ENCODE results near the gene DHRSX. TPM values are rescaled to one million over a fixed set of nuclear protein-coding genes. Genes with fewer than 3 reads are reported as not detected.
A peak's percentile ranks its signal among the peaks of the same experiment; 100 is the strongest.

The DHRSX gene
- total and polyA plus RNA-seq, 2 donors (not counting 1 experiment from before 2014, with no cell fraction given), result 23.7 to 25.6 TPM

DNA sequence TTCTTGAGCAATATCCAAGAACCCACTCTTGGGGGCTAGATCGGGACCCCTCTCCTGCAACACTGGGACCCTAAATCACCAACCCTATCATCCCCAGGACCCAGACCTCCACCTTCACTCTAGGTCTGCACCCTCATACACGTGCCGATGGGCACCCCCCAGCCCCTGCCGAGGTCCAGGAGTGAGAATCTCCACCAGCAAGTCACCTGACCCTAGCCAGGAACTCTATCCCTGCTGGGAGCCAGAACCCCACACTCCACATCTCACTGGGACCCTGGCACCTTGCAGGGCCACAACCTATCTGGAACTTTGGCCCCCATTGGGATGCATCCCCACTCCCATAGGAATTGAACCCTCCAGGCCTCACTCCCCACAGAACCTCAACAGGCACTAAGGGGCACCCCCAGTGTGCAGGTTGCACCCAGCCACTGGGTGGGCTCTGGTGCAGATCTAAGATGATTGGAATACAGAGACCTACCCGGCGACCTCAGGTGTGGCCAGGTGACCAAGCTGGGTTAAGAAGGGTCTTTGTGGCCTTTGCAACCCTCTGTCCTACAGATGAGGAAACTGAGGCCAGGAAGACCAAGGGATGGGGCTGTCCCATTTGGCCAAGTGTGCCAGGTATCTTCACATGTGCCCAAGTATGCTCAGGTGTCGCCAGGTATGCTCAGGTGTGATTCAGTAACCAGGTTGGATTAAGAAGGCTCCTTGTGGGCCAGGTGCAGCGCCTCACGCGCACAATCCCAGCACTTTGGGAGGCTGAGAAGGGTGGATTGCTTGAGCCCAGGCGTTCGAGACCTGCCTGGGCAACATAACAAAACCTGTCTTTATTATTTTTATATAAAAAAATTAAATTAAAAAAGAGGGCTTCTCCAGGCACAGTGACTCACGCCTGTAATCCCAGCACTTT lies 3.1 kb upstream of the DHRSX start:
- no peaks in the 10 kb centered on the region for H3K9me3 ChIP-seq (ENCODE audit: control insufficient read depth, insufficient read depth, low read depth, low read length)
- no peak overlapping the region for H3K4me3 ChIP-seq (replicated peaks in 1 of 4; ENCODE audit: control extremely low read depth in 1 of 4, insufficient read depth in 1 of 4, low read depth in 3 of 4, low read length in 4 of 4)
- TF ChIP-seq EZH2 (IDR thresholded peaks at IDR 0.05; ENCODE audit: low read length, missing control alignments), result no peak
- TF ChIP-seq CTCF (conservative IDR thresholded peaks at IDR 0.05 in 1 of 2, IDR thresholded peaks at IDR 0.05 in 1 of 2; ENCODE audit: low read depth in 1 of 2, low read length in 2 of 2), result no peak
- H3K27me3 ChIP-seq (ENCODE audit: control insufficient read depth, insufficient read depth, low read length), result no peaks in the 10 kb centered on the region
- H3K4me2 ChIP-seq (ENCODE audit: extremely low read depth, insufficient read depth, low read length), result no peak overlapping the region
- H3K4me1 ChIP-seq (ENCODE audit: control insufficient read depth, extremely low read depth, insufficient read depth, low read length), result peaks cover 6% of the 10 kb centered on the region
- no peak overlapping the region for H2AFZ ChIP-seq (ENCODE audit: low read length)
- H3K27ac ChIP-seq (ENCODE audit: insufficient read depth, low read length), result no peak overlapping the region
- H4K20me1 ChIP-seq (ENCODE audit: control insufficient read depth, extremely low read depth, insufficient read depth, low read length), result no peaks in the 10 kb centered on the region
- H3K9ac ChIP-seq (ENCODE audit: insufficient read depth, low read length), result no peak overlapping the region
- H3K79me2 ChIP-seq (ENCODE audit: control insufficient read depth, insufficient read depth, low read length), result peaks cover 14% of the 10 kb centered on the region
- DNase-seq (ENCODE audit: low read depth in 2 of 2), result no peak
- no peaks in the 10 kb centered on the region for H3K36me3 ChIP-seq (ENCODE audit: control insufficient read depth, insufficient read depth, low read length)

DNA sequence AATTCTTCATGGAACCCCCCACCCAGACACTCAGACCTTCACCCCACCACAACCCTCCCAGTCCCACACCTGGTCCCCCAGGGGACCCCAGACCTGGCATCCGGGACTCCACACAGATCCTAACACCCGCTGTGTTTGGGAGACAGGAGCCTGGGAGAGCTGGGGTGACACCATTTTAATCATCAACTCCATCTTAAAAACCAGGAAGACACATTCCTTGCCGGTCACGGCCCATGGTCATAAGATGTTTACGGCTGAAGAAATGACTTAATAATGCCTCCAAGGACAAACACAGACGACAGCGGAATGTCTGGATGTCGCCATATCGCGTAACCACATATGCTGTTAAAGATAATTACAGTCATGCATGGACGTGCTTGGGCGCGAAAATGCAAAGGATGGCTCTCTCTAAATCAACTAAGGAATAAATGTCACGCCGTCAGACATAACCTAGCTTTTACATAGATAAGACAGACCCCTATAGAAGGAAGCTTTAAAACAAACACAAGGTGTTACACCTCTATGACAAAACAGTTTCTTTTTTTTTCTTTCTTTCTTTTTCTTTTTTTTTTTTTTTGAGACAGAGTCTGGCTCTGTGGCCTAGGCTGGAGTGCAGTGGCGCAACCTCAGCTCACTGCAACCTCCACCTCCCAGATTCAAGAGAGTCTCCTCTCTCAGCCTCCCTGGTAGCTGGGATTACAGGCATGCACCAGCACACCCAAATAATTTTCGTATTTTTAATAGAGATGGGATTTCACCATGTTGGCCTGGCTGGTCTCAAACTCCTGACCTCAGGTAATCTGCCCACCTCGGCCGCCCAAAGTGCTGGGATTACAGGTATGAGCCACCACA lies 2.1 kb upstream of the DHRSX start:
- H3K9me3 ChIP-seq (ENCODE audit: control insufficient read depth, insufficient read depth, low read depth, low read length), result no peaks in the 10 kb centered on the region
- H3K79me2 ChIP-seq (ENCODE audit: control insufficient read depth, insufficient read depth, low read length), result peaks cover 23% of the 10 kb centered on the region
- H3K4me1 ChIP-seq (ENCODE audit: control insufficient read depth, extremely low read depth, insufficient read depth, low read length), result peaks cover 9% of the 10 kb centered on the region
- no peak for TF ChIP-seq EZH2 (IDR thresholded peaks at IDR 0.05; ENCODE audit: low read length, missing control alignments)
- no peak for TF ChIP-seq CTCF (conservative IDR thresholded peaks at IDR 0.05 in 1 of 2, IDR thresholded peaks at IDR 0.05 in 1 of 2; ENCODE audit: low read depth in 1 of 2, low read length in 2 of 2)
- H3K27me3 ChIP-seq (ENCODE audit: control insufficient read depth, insufficient read depth, low read length), result no peaks in the 10 kb centered on the region
- H3K27ac ChIP-seq (ENCODE audit: insufficient read depth, low read length), result no peak overlapping the region
- peak overlapping the region; percentile 46 for H2AFZ ChIP-seq (ENCODE audit: low read length)
- H3K4me2 ChIP-seq (ENCODE audit: extremely low read depth, insufficient read depth, low read length), result peak overlapping the region; percentile 25
- H3K36me3 ChIP-seq (ENCODE audit: control insufficient read depth, insufficient read depth, low read length), result no peaks in the 10 kb centered on the region
- H4K20me1 ChIP-seq (ENCODE audit: control insufficient read depth, extremely low read depth, insufficient read depth, low read length), result no peaks in the 10 kb centered on the region
- H3K4me3 ChIP-seq (replicated peaks in 1 of 4; ENCODE audit: control extremely low read depth in 1 of 4, insufficient read depth in 1 of 4, low read depth in 3 of 4, low read length in 4 of 4), result no peak overlapping the region
- DNase-seq (ENCODE audit: low read depth in 2 of 2), result peak in 1 of 2 donors; percentile 34
- no peak overlapping the region for H3K9ac ChIP-seq (ENCODE audit: insufficient read depth, low read length)

GRCh38 chrX:2502120-2502667 lies 1.4 kb upstream of the DHRSX start:
- TF ChIP-seq EZH2 (IDR thresholded peaks at IDR 0.05; ENCODE audit: low read length, missing control alignments), result no peak
- no peak for TF ChIP-seq CTCF (conservative IDR thresholded peaks at IDR 0.05 in 1 of 2, IDR thresholded peaks at IDR 0.05 in 1 of 2; ENCODE audit: low read depth in 1 of 2, low read length in 2 of 2)
- Histone ChIP-seq H3K4me1 (ENCODE audit: control insufficient read depth, extremely low read depth, insufficient read depth, low read length) (peaks cover 10% of the 10 kb centered on the region), H4K20me1 (ENCODE audit: control insufficient read depth, extremely low read depth, insufficient read depth, low read length) (no peaks in the 10 kb centered on the region), H3K9ac (ENCODE audit: insufficient read depth, low read length) (no peak overlapping the region), H3K27me3 (ENCODE audit: control insufficient read depth, insufficient read depth, low read length) (no peaks in the 10 kb centered on the region), H3K36me3 (ENCODE audit: control insufficient read depth, insufficient read depth, low read length) (no peaks in the 10 kb centered on the region), H3K9me3 (ENCODE audit: control insufficient read depth, insufficient read depth, low read depth, low read length) (no peaks in the 10 kb centered on the region), H3K79me2 (ENCODE audit: control insufficient read depth, insufficient read depth, low read length) (peaks cover 29% of the 10 kb centered on the region), H3K27ac (ENCODE audit: insufficient read depth, low read length) (no peak overlapping the region), H2AFZ (ENCODE audit: low read length) (no peak overlapping the region), H3K4me2 (ENCODE audit: extremely low read depth, insufficient read depth, low read length) (peak overlapping the region; percentile 25), H3K4me3 (replicated peaks in 1 of 4; ENCODE audit: control extremely low read depth in 1 of 4, insufficient read depth in 1 of 4, low read depth in 3 of 4, low read length in 4 of 4) (no peak overlapping the region)
- no peak for DNase-seq (ENCODE audit: low read depth in 2 of 2)
